Right cardiac atrium (tissue), 5 donors: Measurements from ENCODE around the gene SCAF11. TPM values are rescaled to one million over a fixed set of nuclear protein-coding genes. Genes with fewer than 3 reads are reported as not detected.

Experiments used
- ATAC-seq, 2 donors: fragments of 200-7000 bp; cut with Tn5 transposase; one replicate each; pipeline versions ENCODE4 v1.8.0 to v1.9.1; 2020; ENCODE audit warnings: moderate library complexity in 2 of 2, mild to moderate bottlenecking in 1 of 2
- DNase-seq, 3 donors: peaks; one replicate each; pipeline ENCODE4 v3.0.0-alpha.2; 2020
- H3K27ac ChIP-seq: one replicate; pipeline ENCODE4 v1.5.1; 2013; ENCODE audit warnings: mild to moderate bottlenecking, low read length, control low read depth, moderate library complexity
- H3K27me3 ChIP-seq: one replicate; pipeline ENCODE4 v1.6.1; 2013; ENCODE audit not compliant: control insufficient read depth, insufficient read depth
- H3K4me1 ChIP-seq: one replicate; pipeline ENCODE4 v1.6.1; 2013; ENCODE audit warnings: low read length; ENCODE audit not compliant: control insufficient read depth, insufficient read depth
- H3K4me3 ChIP-seq: one replicate; pipeline ENCODE4 v1.5.1; 2013; ENCODE audit warnings: low read length, control low read depth
- H3K9me3 ChIP-seq: one replicate; pipeline ENCODE4 v1.6.1; 2013; ENCODE audit warnings: low read length; ENCODE audit not compliant: control insufficient read depth
- WGBS: extraction: QIAGEN DNeasy Blood & Tissue Kit; methylation state at CpG from one replicate; pipeline ENCODE4 v1.1.7; 2013; 5-methylcytosine and 5-hydroxymethylcytosine counted together
- intact Hi-C, 4 donors: fragments of 100-400 bp; cut with DNase I; formaldehyde crosslinking; loops; one replicate each; pipeline versions ENCODE4 v1.11.0 to v1.14.0; 2022 to 2023
- polyA plus RNA-seq: library from polyadenylated mRNA; stranded (reverse); fragments of 200-250 nt; gene quantifications from one replicate; pipeline ENCODE4 v1.2.3, GENCODE V29; 2013
- total RNA-seq, 4 donors: library from RNA; stranded (reverse); fragmentation: NEBNext Ultra II Directional; extraction: Animal tissue kit (Norgen Biotek cat#: 25700); gene quantifications; one replicate each; pipeline ENCODE4 v1.2.1, GENCODE V29; 2021
- donor health status: healthy with polysubstance abuse.
- donor health status: DM: no; HTN: yes; CAD: no.
- donor health status: DM: no; HTN: no; CAD: no.
- donor health status: DM: no; HTN: yes; CAD: no; lungs with severe emphysema.
- donor health status: DM: yes; HTN: yes; CAD: no.

The SCAF11 gene
- total and polyA plus RNA-seq, 5 donors = 23.5 to 93.7 (median 82.3) TPM

DNA sequence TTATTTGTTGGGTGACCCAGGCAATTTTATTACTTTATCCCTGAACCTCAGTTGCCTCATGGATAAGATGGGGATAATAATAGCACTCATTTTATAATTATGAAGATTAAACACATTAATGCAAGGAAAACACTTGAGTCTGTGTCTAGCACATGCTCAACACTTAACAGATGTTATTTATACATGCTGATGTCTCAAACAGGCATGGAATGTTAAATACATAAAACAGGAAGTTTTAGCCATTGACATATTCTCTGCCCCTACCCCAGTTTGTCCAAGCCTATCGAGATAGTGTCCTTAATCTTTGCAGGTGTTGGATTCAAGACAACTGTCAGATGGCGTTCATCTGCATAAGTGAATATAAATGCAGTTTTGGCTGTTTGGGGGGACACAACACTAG lies 109.8 kb downstream of the SCAF11 start:
- intact Hi-C loops = no loop called here
- Histone ChIP-seq H3K4me1 (peaks cover 4% of the 10 kb centered on the region), H3K9me3 (no peaks in the 10 kb centered on the region), H3K4me3 (no peak overlapping the region), H3K27ac (no peak overlapping the region), H3K27me3 (no peaks in the 10 kb centered on the region)
- WGBS = 61% methylated on average over 2 of the region's 2 CpGs
- ATAC-seq (no peak), DNase-seq (no peak)

DNA sequence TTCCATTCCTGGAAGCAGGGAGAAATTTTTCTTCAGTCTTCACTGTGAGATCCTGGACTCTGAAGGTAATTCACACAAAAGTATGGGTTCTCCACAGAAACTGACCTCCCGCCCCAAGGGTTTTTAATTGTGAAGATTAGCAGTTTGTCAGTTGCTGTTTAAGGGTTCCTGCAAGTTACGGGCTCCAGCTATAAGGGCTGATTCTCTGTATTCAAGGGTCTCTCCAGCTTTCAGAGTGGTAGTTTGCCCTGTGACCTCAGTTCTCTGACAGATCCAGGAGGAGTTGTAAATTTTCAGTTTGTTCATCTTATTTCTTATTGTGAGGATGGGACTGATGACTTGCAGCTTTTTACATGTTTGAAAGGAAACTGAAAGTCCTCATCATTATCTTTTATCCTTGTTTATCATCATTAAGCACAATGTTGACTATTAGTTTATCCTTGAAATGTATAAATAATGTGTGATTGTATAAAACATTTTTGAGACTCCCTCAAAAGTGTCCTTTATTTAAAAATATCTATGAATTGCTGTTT lies 110.9 kb downstream of the SCAF11 start:
- Histone ChIP-seq H3K27ac (no peak overlapping the region), H3K4me1 (peaks cover 4% of the 10 kb centered on the region), H3K27me3 (no peaks in the 10 kb centered on the region), H3K9me3 (no peaks in the 10 kb centered on the region), H3K4me3 (peak overlapping the region; percentile 25)
- ATAC-seq (no peak), DNase-seq (no peak)
- 79% methylated on average over 2 of the region's 2 CpGs for WGBS
- intact Hi-C loops = no loop called here

GRCh38 chr12:45878630-45879255 lies 111.6 kb downstream of the SCAF11 start:
- intact Hi-C loops = no loop called here
- no peak overlapping the region for H3K27ac ChIP-seq
- WGBS = 38% methylated on average over 8 of the region's 8 CpGs
- H3K4me3 ChIP-seq = peak overlapping the region; percentile 25
- ATAC-seq = no peak
- H3K4me1 ChIP-seq = peaks cover 4% of the 10 kb centered on the region
- H3K9me3 ChIP-seq = no peaks in the 10 kb centered on the region
- no peak for DNase-seq
- H3K27me3 ChIP-seq = no peaks in the 10 kb centered on the region

GRCh38 chr12:45877069-45877468 lies 113.3 kb downstream of the SCAF11 start:
- Histone ChIP-seq H3K9me3 (no peaks in the 10 kb centered on the region), H3K4me1 (peaks cover 4% of the 10 kb centered on the region), H3K27ac (no peak overlapping the region), H3K4me3 (no peak overlapping the region), H3K27me3 (no peaks in the 10 kb centered on the region)
- intact Hi-C loops = no loop called here
- WGBS = 99% methylated on average over 5 of the region's 5 CpGs
- ATAC-seq = no peak
- DNase-seq = no peak

DNA sequence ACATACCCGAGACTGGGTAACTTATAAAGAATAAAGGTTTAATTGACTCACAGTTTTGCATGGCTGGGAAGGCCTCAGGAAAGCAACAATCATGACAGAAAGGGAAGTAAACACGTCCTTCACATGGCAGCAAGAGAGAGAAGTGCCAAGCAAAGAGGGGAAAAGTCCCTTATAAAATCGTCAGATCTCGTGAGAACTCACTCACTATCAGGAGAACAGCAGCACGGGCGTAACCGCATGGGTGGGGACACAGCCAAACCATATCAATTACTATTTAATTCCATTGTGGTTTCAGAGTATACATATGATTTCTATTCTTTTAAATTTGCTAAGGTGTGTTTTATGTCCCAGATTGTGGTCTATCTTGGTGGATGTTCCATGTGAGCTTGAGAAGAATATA lies 117.9 kb downstream of the SCAF11 start:
- no peaks in the 10 kb centered on the region for H3K4me1 ChIP-seq
- no peak for ATAC-seq

More for the DNA sequence above, 117.9 kb downstream of the SCAF11 start:
- Histone ChIP-seq H3K4me3 (no peak overlapping the region), H3K27ac (no peak overlapping the region), H3K9me3 (no peaks in the 10 kb centered on the region), H3K27me3 (no peaks in the 10 kb centered on the region)
- no peak for DNase-seq
- 87% methylated on average over 7 of the region's 7 CpGs for WGBS
- intact Hi-C loops = no loop called here
